GM10847 (cell line): ENCODE measurements around the gene IMMP2L.

ENCODE experiments used
- POLR2A ChIP-seq: IDR thresholded peaks from 2 replicates; pipeline ENCODE4 v1.6.1; 2011; ENCODE audit not compliant: insufficient read length; ENCODE audit errors: extremely low read depth

The IMMP2L gene

DNA sequence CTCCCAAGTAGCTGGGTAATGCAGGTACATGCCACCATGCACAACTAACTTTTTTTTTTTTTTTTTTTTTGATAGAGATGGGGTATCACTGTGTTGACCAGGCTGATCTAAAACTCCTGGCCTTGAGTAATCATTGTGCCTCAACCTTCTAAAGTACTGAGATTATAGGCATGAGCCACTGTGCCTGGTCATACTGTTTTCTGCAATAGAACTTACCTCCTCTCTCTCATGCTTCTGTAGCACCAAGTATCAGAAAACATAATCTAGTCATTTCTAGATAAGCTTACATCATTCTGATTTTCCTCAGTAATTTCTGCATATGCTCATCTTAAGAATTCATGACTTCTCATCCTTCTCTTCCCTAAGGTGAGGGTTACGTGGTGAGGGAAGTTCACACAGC, 210.0 kb downstream of the IMMP2L start:
- TF ChIP-seq POLR2A = no peak

DNA sequence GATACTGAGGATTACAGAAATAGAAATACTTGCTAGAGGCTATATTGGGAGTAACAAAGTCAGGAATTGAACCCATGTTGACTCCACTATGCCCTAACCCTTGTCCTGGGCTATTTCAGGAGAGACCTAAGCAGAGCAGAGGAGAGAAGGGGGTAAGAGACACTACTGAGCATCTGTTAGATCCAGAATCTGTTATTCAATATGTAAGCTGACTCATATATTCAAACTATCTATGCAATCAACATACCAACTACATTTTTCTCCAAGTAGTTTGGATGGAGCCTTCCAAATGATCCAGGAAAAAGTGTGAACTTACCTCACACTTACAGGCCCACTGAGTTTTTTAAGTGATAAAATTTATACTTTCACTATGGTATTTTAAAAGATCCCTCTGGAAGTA, 216.1 kb downstream of the IMMP2L start:
- TF ChIP-seq POLR2A = no peak

DNA sequence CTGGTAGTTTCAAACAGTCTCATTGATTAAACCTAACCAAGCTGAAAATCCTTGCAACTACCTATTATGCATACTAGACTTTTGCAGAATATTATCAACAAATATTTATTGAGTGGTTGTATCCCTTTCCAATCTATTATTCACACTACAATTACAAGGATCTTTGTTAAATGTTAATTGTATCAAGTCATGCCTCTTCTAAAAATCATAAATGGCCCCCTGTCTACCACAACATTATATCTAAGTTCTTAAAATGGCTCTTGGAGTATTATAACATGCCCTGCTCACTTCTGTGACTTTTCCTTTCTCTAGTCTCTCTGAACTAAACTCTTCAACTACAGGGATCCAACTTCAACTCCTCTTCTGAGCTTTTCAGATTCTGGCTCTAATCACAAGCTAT, 219.3 kb downstream of the IMMP2L start:
- no peak for TF ChIP-seq POLR2A

DNA sequence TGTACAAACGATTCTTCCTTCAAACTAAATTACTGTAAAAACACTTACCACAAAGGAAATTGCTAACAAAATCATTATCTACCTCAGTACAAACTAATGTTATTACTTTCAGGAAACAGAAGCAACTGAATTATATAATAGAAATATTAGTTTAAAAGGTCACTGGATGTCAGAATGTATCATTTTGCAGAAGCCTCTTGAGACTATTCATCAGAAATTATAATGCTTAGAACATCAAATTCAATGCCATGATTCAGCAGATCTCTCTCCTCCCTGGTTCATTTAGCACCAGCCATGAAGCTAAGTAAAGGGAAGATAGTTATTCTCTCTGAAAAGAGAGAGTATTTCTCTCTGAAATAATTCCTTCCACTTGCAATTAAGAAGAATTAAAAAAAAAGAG, 223.3 kb downstream of the IMMP2L start:
- no peak for TF ChIP-seq POLR2A

DNA sequence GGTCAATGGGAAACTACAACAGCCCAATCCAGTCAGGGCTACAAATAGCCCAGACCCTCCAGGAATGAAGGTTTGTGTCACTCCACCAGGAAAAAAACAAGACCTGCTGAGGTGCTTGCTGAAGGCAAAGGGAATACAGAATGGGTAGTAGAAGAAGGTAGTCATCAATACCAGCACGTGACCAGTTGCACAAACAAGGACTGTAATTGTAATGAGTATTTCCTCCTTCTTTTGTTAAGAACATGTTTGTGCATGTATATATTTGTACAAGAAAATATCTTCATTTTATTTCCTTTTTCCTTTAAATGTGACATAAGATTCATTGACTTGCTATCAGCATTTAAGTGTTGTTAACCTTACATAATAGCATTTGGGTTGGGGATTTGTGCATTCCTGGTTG, 229.3 kb downstream of the IMMP2L start:
- TF ChIP-seq POLR2A = no peak

DNA sequence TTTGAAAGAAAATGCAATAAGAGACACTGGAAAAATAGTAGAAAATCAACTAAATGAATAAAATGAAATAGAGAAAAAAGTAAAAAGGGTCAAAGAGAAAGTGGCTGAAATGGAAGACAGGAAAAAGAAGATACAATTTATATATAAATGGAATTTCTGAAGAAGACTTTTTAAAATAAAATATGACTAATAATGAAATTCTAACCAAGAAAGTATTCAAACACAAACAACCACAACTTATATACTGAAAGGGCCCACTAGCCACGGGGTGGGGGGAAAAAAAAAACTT, 232.1 kb downstream of the IMMP2L start:
- no peak for TF ChIP-seq POLR2A

DNA sequence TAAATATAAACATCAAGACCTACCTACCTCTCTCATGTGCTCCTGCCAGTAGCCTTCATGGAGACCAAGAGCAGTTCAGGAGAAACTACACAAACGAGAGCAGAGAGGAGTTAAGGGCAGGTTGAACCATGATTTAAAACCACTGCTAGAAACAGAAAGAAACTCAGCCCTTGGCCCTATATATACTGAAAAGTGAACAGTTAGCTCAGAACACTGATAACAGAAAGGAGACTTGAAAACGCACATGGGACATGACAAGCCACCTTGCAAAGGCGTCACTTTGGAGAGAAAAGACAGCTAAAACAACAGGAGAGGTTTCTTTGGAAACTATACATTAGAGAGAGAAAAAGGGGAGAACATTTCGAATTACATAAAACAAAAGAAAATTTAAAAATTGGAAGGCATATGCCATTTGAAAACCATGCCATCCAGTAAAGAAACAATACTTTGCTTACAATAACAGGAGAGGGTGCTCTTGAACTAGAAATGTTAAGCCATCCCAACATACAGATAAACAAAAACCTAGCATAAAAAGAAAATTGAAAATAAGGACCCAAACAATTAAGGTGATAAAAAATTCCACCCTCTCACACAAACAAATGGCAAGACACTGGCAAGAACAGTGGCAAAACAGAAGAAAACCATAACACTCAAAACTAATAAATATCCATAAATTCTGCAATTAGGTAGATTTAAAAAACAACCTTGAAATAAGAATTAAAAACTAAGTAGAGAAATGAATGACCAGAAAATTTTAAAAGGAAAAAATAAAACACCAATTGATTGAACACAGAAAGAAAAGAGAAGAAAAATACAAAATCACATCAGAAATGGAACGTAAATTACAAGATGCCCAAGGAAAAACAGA, 232.7 kb downstream of the IMMP2L start:
- no peak for TF ChIP-seq POLR2A

DNA sequence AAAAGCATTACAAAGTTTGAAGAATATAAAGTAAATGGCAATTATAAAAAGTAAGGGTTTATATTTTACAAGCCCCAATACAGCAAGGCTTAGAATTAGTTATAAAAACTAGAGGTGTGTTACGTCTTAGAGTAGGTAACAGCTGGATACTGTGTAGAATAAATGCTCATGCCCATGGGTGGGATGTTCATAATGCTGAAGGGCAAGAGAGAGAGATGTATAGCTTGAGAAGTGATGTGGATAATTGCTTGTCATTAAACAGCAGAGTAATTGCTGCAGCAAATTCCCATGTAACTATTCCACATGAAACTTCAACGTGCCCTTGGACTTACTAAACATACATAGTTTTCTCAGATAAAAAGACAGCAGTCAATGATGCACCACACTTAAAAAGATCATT, 233.8 kb downstream of the IMMP2L start:
- no peak for TF ChIP-seq POLR2A

DNA sequence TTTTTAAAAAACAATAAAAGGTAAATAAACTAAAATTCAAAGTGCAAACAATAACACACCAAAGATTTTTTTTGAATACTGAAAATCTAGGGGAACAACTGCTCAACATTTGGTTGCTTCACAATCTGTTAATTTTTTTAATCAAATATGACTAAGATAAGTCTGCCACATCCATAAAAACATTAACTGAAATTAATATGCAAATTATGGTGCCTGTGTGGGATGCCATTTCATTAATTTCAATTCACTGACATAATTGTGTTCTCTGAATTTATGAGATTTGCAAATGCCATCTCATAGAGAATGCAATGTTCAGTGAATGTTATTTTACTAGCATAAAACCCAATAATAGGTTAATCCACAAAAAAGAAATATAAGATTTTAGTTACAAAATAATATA, 237.5 kb downstream of the IMMP2L start:
- TF ChIP-seq POLR2A = no peak

DNA sequence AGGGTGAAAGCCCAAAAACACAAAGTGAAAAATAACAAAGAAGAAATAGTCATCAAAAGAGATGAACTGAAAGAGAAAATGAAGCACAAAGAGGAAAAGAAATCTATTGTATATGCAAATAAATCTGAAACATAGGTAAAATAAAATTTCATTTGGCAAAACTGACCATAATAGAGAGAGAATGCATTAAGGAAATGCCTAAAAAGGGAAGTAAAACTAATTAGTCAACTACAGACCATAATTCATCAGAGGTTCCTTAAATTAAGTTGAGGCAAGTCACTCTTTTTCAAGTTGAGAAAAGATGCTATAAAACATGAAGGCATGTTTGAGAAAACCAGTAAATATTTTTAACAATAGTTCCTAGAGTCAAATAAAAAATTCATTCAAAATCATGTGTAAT, 238.1 kb downstream of the IMMP2L start:
- TF ChIP-seq POLR2A = no peak

DNA sequence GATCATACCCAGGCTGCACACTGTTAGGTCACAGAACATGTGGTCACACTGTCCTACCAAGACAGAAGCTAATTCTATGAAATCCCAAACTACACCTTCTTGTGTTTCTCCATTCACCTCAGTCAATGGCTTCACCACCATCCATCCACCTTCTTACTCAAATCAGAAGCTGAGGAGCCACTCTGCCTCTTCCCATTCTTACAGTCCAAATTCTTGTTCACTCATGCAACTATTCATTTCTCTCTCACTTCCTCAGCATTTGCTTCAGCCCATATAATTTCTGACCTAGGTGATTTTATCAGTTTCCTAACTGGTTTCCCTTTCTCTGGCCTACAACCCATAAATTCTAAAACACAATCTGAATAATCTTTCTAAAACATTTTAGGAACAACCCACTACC, 242.2 kb downstream of the IMMP2L start:
- no peak for TF ChIP-seq POLR2A

DNA sequence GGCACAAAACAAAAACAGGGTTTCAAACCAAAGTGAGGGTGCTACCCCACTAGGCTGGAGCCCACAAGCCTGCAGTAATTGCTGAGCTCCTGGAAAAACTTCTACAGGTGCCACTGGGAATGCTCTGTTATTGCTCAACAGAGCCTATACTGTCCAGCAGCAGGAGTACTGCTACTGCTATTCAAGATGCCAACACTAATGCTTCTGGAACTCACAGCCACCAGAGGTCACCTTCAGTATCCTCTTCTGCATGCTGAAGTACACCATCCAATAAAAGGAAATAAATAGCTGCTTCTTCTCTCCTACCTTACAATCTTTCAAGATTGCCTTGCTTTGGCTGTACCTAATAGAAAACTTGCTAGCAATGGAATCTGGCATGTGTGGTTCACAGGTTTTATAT, 249.3 kb downstream of the IMMP2L start:
- no peak for TF ChIP-seq POLR2A

DNA sequence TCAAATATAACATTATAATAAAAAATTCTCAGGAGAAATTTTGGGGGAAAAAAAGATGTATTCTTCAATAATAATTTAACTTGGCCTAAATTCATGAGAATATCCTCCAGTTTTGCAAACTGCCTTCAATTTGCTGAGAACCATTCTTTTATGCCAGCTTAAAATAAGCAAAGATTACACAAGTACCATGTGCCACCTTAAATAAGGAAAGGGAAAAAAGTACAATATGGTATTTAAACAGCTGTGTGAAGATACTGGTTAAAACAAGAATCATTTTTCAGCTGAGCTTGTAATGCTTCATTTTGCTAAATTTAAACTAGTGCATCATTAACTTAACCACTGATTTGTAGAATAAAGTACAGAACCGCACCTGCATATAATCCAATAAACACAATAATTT, 253.6 kb downstream of the IMMP2L start:
- no peak for TF ChIP-seq POLR2A

DNA sequence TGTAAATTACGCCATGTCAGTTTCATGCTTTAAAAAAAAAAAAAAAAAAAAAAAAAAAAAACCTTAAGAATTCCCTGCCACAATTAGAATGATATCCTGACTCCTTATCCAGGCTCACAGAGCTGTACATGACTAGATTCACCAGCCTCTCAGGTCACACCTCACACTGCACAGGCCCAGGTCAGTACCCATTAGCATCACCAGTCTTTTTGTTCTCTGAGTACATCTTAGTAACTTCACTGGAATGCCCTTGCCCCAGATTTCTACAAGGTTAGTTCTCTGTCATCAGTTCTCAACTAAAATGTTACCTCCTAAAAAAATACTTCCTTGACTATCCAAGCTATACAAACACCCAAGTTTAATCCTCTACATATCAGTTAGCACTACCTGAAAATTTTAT, 260.4 kb downstream of the IMMP2L start:
- no peak for TF ChIP-seq POLR2A

DNA sequence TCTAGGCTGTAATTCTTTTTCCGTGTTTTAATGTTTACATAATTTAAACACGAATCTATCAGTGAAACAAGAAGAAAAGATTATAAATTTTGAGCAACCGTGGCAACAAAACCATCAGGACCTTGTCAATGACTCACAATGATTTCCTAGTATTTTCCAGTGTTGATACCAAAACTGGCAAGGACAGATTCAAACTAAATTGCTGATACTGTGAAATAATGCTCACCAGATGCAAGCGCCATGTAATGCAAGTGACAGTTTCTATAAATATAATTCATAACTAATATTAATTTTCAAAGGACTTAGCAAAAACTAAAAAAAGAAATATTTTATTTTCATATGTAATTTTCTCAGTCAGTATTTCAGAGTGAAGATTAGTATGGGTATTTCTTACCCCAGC, 267.8 kb downstream of the IMMP2L start:
- no peak for TF ChIP-seq POLR2A

DNA sequence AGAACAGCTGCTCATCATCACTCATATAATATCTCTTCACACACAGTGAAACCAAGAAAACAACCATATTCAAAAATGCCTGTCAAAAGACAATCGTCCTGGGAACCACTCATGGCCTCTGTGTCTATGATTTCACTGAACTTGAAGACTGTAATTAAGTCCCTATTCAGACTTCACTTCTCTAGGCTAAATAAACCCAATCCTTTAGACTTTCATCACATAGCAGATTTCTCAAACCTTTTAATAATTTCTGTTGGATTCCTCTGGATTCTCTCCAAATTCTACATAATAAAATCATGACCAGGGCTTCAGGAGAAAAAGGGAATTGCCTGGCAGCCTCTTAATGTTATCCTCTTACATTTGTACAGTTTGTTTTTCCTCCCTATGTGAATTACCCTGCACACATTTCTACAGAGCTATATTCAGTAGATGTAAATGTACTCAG, 270.2 kb downstream of the IMMP2L start:
- no peak for TF ChIP-seq POLR2A

DNA sequence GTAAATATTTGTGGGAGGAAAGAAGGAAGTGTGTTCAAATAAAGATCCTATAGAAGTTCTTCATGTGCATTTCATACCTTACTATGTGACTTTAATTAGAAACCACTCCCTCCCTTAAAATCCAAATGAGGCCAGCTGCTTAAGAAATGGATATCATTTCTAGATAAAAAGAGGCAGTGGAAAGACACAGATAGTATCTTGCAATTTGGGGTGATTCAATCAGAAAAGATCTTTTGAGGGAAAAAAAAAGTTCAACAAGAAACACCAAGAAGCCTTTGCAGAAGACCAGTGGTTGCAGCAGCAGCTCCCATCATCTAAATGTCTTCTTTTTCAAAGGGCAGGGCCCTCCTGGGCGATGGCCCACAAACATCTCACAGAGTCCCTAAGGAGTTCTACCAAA, 271.3 kb downstream of the IMMP2L start:
- TF ChIP-seq POLR2A = no peak
